ENCODE measurements around the gene DEFB131B.
A peak's percentile ranks its signal among the peaks of the same experiment; 100 is the strongest.
"Not testable (repeated sequence)": the region's sequence is repeated elsewhere in the genome, so short reads cannot be mapped to it uniquely, and the experiment has no call there.

DEFB131B gene

DNA sequence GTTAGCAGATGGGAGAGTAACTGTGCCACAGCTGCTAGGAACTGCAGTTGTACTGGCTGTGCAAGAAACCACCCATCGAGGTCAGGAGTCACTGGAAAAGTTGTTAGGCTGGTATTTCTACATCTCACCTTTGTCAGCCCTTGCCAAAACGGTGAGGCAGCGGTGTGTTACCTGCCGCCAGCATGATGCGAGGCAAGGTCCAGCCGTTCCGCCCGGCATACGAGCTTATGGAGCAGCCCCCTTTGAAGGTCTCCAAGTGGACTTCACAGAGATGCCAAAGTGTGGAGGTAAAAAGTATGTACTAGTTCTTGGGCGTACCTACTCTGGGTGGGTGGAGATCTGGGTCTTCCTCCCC lies 33.7 kb downstream of the DEFB131B start:
- DNase-seq, result not testable (repeated sequence)

DNA sequence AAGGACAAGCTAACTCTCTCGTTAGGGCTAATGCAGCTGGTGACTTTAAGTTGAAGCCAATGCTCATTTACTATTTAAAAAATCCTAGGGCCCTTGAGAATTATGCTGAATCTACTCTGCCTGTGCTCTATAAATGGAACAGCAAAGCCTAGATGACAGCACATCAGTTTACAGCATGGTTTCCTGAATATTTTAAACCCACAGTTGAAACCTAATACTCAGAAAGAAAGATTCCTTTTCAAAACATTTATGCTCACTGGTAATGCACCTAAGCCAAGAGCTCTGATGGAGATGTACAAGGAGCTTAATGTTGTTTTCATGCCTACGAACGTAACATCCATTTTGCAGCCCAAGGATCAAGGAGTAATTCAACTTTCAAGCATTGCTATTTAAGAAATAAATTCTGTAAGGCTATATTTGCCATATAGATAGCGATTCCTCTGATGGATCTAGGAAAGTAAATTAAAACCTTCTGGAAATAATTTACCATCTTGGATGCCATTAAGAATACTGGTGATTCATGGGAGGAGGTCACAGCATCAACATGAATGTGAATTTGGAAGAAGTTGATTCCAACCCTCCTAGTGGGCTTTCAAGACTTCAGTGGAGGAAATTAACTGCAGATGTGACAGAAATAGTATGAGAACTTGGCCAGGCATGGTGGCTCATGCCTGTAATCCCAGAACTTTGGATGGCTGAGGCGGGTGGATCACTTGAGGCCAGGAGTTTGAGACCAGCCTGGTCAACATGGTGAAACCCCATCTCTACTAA lies 35.7 kb downstream of the DEFB131B start:
- no peak for DNase-seq

DNA sequence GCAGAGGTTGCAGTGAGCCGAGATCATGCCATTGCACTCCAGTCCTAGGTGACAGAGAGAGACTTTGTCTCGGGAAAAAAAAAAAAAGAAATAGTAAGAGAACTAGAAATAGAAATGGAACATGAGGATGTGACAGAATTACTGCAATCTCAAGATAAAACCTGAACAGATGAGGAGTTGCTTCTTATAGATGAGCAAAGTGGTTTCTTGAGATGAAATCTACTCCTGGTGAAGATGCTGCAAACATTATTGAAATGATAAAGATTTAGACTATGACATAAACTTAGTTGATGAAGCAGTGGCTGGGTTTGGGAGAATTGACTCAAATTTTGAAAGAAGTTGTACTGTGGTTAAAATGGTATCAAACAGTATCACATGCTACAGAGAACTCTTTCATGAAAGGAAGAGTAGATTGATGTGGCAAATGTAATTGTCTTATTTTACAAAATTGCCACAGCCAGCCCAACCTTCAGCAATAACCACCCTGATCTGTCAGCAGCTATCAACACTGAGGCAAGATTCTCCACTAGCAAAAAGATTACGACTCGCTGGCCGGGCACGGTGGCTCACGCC lies 36.5 kb downstream of the DEFB131B start:
- no peak for DNase-seq

DNA sequence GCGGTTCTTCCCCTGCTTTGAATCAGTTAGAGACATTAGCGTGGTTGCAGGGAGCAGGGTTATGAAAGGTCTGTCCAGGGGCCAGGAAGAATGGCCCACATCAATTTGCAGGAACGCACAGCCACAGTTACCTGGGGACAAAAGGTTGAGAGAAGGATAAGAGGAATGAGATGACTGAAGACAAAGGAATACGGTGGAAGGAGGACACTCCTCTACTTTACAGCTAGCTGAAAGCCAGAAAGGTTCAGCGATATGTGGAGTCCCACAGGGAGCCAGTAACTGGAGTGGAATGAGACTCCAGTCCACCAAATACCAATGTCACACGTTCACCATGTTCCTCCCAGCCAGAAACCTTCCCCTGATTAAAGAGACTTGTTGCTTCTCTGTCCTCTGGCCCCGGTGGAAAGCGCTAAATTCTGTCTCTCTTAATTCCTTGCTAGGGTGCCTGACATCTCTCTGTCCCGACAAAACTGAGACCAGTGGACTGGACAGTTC lies 39.4 kb downstream of the DEFB131B start:
- no peak for DNase-seq

DNA sequence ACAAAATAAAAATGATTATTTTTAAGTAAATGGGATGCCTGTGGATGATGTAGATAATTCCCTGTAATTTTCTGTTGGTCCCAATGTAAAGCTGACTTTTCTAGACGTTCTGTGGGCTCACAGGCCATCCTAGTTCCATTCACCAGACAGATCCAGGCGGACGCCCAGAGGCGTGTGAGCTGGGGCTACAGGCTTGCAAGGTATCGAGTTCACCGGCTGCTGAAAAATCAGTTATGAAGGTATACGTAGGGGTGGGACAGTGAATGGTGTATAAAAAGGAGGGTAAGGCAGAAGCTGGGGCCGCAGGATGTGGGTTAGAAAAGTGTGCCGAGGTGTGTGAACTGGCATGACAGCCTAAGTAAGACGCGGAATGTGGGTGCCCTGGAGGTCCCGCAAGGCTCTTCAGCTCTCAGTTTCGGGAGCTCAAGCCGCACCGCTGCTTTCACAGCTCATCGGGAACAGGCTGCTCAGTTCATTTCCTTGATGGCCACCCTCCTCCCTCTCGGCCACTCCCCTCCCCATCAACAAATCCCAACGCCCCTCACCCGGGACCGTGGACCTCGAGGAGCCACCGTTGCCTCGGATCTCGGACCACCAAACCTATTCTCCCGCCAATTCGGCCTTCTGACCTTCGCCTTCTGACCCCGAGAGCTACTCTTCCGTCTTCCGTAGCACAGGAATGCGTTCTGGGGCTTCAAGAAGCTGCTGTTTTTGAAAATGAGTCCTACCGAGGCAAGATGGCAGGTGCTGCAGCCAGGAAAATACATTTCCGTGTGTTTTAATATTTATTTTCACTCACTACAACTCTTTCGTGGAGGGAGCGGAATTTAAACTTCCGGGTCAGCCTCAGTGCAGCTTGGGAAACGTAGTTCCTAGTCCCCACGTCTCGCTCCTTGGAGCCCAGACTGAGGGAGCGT lies 49.8 kb downstream of the DEFB131B start, which contains the start of gene XNDC1N:
TSS of gene XNDC1N (minus strand) at position 775 of the 917 bp plus-strand sequence. CDS start 5,241 bp downstream, outside the sequence.
- DNase-seq, result peak; percentile 20

DNA sequence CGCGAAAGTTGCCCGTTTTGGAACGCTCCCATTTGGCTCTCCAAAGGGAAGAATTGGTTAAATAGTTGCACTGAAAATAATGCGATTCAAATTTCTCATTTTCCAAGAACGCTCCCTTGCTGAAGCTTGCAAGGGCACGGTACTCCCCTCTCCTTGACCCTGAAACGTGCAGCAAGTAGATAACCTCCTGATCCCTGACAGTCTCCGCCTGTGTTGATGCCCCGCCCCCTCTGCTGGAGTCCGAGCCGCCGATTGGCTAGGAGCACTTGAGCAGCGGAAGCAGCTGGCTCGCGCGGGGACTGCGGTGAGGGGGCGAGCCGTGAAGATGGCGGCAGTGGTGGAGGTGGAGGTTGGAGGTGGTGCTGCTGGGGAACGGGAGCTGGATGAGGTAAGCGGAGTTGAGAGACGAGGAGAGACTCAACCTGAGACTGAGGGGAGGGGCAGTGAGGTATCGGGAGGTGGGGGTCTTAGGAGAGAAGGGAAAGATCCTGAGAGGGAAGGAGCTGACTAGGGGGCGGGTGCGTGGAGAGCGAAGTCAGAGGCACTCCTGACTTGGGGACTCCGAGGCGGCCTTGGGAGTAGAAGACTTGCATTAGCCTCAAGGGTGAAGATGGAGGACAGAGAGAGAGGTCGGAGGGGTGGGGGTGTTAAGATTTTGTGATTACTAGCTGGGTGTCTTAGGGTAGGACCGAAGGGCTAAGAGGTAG lies 50.6 kb downstream of the DEFB131B start, which contains the start of gene RNF121:
TSS of gene RNF121 (plus strand) at position 310 of the 707 bp plus-strand sequence. CDS start at position 326, 16 bp downstream.
- peak; percentile 98 for DNase-seq

DNA sequence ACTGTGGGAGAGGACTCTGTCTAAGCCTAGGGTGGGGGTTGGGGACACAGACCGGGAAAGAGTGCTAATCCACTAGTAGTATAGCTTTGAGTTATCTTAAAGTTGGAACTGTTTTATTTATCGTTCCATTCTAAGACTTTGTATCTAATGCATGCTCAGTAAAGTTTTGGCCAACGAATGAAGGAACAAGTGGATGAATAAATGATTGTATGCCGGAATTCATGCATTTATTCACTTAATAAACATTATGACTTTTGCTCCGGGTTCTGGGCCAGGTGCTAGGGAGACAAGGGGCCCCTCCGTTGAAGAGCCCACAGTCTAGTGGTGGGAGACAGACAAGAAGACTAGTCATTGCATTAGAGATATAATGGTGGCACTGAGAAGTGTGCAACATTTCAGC lies 51.2 kb downstream of the DEFB131B start:
- no peak for DNase-seq

DNA sequence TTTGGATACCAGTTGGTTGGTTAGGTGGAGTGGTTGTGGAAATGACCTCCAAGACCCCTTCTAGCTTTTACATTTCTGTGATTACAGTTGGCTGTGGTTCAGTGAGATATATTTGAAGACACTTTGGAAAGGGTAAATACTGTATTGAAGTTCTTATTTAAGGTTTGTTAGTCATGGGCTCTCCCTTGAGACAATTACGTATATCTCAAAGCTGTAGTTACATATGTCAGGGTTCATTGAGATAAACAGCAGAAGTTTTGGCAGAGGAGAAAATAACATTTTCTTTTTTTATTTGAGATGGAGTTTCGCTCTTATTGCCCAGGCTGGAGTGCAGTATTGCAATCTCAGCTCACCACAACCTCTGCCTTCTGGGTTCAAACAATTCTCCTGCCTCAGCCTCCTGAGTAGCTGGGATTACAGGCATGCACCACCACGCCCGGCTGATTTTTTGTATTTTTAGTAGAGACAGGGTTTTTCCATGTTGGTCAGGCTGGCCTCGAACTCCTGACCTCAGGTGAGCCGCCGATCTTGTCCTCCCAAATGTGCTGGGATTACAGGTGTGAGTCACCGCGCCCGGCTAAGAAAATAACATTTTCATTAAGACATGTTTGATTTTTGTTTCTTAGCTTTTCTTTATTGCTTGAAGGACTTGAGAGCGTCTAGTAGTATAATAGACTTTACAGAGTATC lies 52.4 kb downstream of the DEFB131B start:
- DNase-seq, result no peak

DNA sequence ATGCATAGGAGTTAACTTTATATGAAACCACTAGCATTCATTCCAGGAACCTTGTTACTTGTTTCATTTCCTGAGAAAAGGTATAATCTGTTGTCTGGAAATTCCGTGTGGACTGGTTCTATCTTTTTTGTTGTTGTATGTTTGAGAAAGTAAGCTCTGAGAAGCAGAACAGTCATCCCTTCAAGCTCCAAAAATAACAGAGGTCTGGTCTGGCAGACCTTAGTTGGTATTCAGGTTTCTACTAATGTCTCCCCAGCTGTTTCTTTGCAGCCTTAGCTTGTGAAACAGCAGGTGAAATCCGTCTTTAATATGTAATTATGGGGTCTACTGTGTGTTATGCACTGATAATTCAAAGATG lies 53.0 kb downstream of the DEFB131B start:
- DNase-seq, result no peak

DNA sequence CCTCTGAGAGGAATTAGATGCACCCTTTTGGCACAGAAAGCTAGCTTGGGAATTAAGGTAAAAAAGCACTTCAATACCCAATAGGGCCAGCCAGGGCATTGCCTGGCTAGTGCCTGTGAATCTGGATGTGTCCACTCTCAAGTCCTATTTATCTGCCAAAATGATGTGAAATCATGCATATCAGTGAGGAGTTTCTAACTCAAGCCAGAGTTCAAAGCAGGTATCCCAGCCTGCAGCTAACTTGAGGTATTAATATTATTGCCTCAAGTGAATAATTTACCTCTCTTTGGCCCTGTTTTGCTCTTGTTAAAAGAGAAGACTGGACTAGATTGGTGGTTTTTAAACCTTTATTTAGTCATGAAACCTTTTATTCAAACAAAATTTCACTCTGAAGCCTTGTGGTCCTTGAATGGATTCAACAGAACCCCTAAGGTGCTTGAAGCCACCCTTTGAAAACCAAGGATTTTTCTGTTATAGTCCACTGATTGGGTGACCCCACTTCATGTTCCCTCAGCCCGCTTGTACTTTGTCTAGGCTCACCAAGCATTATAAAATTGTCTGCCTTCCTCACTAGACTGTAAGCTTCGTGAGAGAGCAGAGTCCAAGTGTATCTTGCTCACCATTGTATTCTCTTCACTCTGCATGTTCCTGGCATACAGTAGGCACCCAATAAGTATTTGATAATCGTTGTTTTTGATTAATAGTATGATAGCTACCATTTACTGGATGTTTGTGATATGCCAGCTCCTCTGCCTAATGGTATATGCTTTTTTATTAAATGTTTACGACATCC lies 55.1 kb downstream of the DEFB131B start:
- no peak for DNase-seq
